HEK293 (cell line): Measurements from ENCODE around the gene SELENOO.
A peak's percentile ranks its signal among the peaks of the same experiment; 100 is the strongest.

ENCODE experiments used
- CTCF ChIA-PET: fragments of 350-600 bp; formaldehyde crosslinking; extraction: SDS; loops from one replicate; lab custom pipeline; 2021; ENCODE audit warnings: antibody characterized with exemption; lab: Yijun Ruan, JAX
- POLR2A ChIA-PET: fragments of 300-600 bp; formaldehyde crosslinking; extraction: SDS; loops from one replicate; lab custom pipeline; 2020; ENCODE audit warnings: antibody characterized with exemption, inconsistent platforms; lab: Yijun Ruan, JAX
- H3K27ac ChIP-seq: fragments of 200-500 bp; sonication (Bioruptor generic); 2 replicates; pipeline ENCODE4 v1.5.1; 2014; ENCODE audit warnings: low read depth, low read length, control low read depth, inconsistent platforms; ENCODE audit errors: extremely low read depth
- H3K36me3 ChIP-seq, 2 experiments: fragments of 200-500 bp in 1 of 2; sonication (Bioruptor generic) in 1 of 2; 1 replicate in 1 of 2; 2 replicates in 1 of 2; pipeline ENCODE4 v1.5.1; 2014 to 2017; ENCODE audit warnings: inconsistent platforms in 2 of 2, low read length in 2 of 2; ENCODE audit not compliant: control insufficient read depth in 2 of 2, insufficient read depth in 1 of 2
- H3K4me1 ChIP-seq: fragments of 200-500 bp; sonication (Bioruptor generic); 2 replicates; pipeline ENCODE4 v1.5.1; 2014; ENCODE audit warnings: mild to moderate bottlenecking, low read length, inconsistent platforms; ENCODE audit not compliant: control insufficient read depth, insufficient read depth
- H3K4me3 ChIP-seq: 2 replicates; pipeline ENCODE4 v1.5.1; 2011; ENCODE audit warnings: low read depth, mild to moderate bottlenecking, control low read depth, low read length, moderate library complexity
- H3K9me3 ChIP-seq: fragments of 200-500 bp; sonication (Bioruptor generic); 2 replicates; pipeline ENCODE4 v1.5.1; 2014; ENCODE audit warnings: low read depth, low read length, inconsistent platforms; ENCODE audit not compliant: control insufficient read depth, insufficient read depth
- BCL11B ChIP-seq: fragments of 450-650 bp; formaldehyde crosslinking; IDR thresholded peaks from 2 replicates; pipeline ENCODE4 v1.5.1; 2016; ENCODE audit warnings: low read depth, missing biosample characterization, missing genetic modification characterization
- CTCF ChIP-seq: fragments of 450-650 bp; formaldehyde crosslinking; IDR thresholded peaks from 2 replicates; pipeline ENCODE4 v1.5.1; 2016; ENCODE audit warnings: missing biosample characterization, missing genetic modification characterization
- GLIS1 ChIP-seq: fragments of 450-650 bp; formaldehyde crosslinking; IDR thresholded peaks from 2 replicates; pipeline ENCODE4 v1.5.1; 2016; ENCODE audit warnings: missing biosample characterization, missing genetic modification characterization
- GLIS2 ChIP-seq: fragments of 450-650 bp; formaldehyde crosslinking; IDR thresholded peaks from 2 replicates; pipeline ENCODE4 v1.5.1; 2016; ENCODE audit warnings: missing biosample characterization, missing genetic modification characterization
- KLF10 ChIP-seq: fragments of 450-650 bp; IDR thresholded peaks from 2 replicates; pipeline ENCODE4 v1.5.1; 2018; ENCODE audit warnings: missing biosample characterization, mild to moderate bottlenecking, missing genetic modification characterization
- KLF7 ChIP-seq: fragments of 450-650 bp; formaldehyde crosslinking; IDR thresholded peaks from 2 replicates; pipeline ENCODE4 v1.5.1; 2016; ENCODE audit warnings: missing biosample characterization, missing genetic modification characterization, borderline replicate concordance
- MYNN ChIP-seq: fragments of 450-650 bp; formaldehyde crosslinking; IDR thresholded peaks from 2 replicates; pipeline ENCODE4 v1.5.1; 2016; ENCODE audit warnings: missing biosample characterization, missing genetic modification characterization, borderline replicate concordance
- OSR2 ChIP-seq: fragments of 450-650 bp; formaldehyde crosslinking; IDR thresholded peaks from 2 replicates; pipeline ENCODE4 v1.5.1; 2016; ENCODE audit warnings: missing biosample characterization, missing genetic modification characterization
- PRDM4 ChIP-seq: fragments of 450-650 bp; formaldehyde crosslinking; IDR thresholded peaks from 2 replicates; pipeline ENCODE4 v1.5.1; 2017; ENCODE audit warnings: missing biosample characterization, missing genetic modification characterization
- SCRT1 ChIP-seq: fragments of 450-650 bp; formaldehyde crosslinking; IDR thresholded peaks from 2 replicates; pipeline ENCODE4 v1.5.1; 2016; ENCODE audit warnings: missing biosample characterization, missing genetic modification characterization, borderline replicate concordance
- ZBTB8A ChIP-seq: fragments of 450-650 bp; formaldehyde crosslinking; IDR thresholded peaks from 2 replicates; pipeline ENCODE4 v1.5.1; 2016; ENCODE audit warnings: missing biosample characterization, missing genetic modification characterization
- ZFHX2 ChIP-seq: fragments of 450-650 bp; formaldehyde crosslinking; conservative IDR thresholded peaks from 2 replicates; pipeline ENCODE4 v1.5.1; 2016; ENCODE audit warnings: missing biosample characterization, missing genetic modification characterization
- ZFP37 ChIP-seq: fragments of 450-650 bp; formaldehyde crosslinking; IDR thresholded peaks from 2 replicates; pipeline ENCODE4 v1.5.1; 2016; ENCODE audit warnings: missing biosample characterization, missing genetic modification characterization
- ZIC2 ChIP-seq: fragments of 450-650 bp; formaldehyde crosslinking; IDR thresholded peaks from 2 replicates; pipeline ENCODE4 v1.5.1; 2016; ENCODE audit warnings: missing biosample characterization, missing genetic modification characterization
- ZNF132 ChIP-seq: fragments of 450-650 bp; formaldehyde crosslinking; IDR thresholded peaks from 2 replicates; pipeline ENCODE4 v1.5.1; 2017; ENCODE audit warnings: missing biosample characterization, missing genetic modification characterization, borderline replicate concordance
- ZNF214 ChIP-seq: fragments of 450-650 bp; formaldehyde crosslinking; IDR thresholded peaks from 2 replicates; pipeline ENCODE4 v1.5.1; 2017; ENCODE audit warnings: missing biosample characterization, mild to moderate bottlenecking, missing genetic modification characterization, borderline replicate concordance
- ZNF354C ChIP-seq: fragments of 450-650 bp; formaldehyde crosslinking; IDR thresholded peaks from 2 replicates; pipeline ENCODE4 v1.5.1; 2016; ENCODE audit warnings: missing biosample characterization, missing genetic modification characterization, low read depth, borderline replicate concordance
- ZNF362 ChIP-seq: fragments of 450-650 bp; formaldehyde crosslinking; IDR thresholded peaks from 2 replicates; pipeline ENCODE4 v1.5.1; 2016; ENCODE audit warnings: missing biosample characterization, missing genetic modification characterization
- ZNF366 ChIP-seq: fragments of 450-650 bp; formaldehyde crosslinking; conservative IDR thresholded peaks from 2 replicates; pipeline ENCODE4 v1.5.1; 2016; ENCODE audit warnings: missing biosample characterization, missing genetic modification characterization
- ZNF426 ChIP-seq: fragments of 450-650 bp; formaldehyde crosslinking; IDR thresholded peaks from 2 replicates; pipeline ENCODE4 v1.5.1; 2017; ENCODE audit warnings: missing biosample characterization, missing genetic modification characterization, mild to moderate bottlenecking, inconsistent platforms, moderate library complexity
- ZNF473 ChIP-seq: fragments of 450-650 bp; formaldehyde crosslinking; IDR thresholded peaks from 2 replicates; pipeline ENCODE4 v1.5.1; 2017; ENCODE audit warnings: missing biosample characterization, missing genetic modification characterization
- ZNF610 ChIP-seq: fragments of 450-650 bp; formaldehyde crosslinking; IDR thresholded peaks from 2 replicates; pipeline ENCODE4 v1.5.1; 2016; ENCODE audit warnings: missing biosample characterization, missing genetic modification characterization, borderline replicate concordance
- ZNF629 ChIP-seq: fragments of 450-650 bp; formaldehyde crosslinking; IDR thresholded peaks from 2 replicates; pipeline ENCODE4 v1.5.1; 2017; ENCODE audit warnings: missing biosample characterization, missing genetic modification characterization
- ZNF654 ChIP-seq: fragments of 450-650 bp; formaldehyde crosslinking; IDR thresholded peaks from 2 replicates; pipeline ENCODE4 v1.5.1; 2016; ENCODE audit warnings: low read depth, missing biosample characterization, missing genetic modification characterization
- ZNF701 ChIP-seq: fragments of 450-650 bp; formaldehyde crosslinking; IDR thresholded peaks from 2 replicates; pipeline ENCODE4 v1.5.1; 2016; ENCODE audit warnings: missing biosample characterization, missing genetic modification characterization
- ZSCAN16 ChIP-seq: fragments of 450-650 bp; formaldehyde crosslinking; IDR thresholded peaks from 2 replicates; pipeline ENCODE4 v1.5.1; 2016; ENCODE audit warnings: missing biosample characterization, missing genetic modification characterization

The SELENOO gene

GRCh38 chr22:50236731-50237409, 36.1 kb downstream of the SELENOO start:
- peaks cover 21 to 73% of the 10 kb centered on the region in 2 experiments; a peak in 2 of 3 replicates for H3K36me3 ChIP-seq
- H3K4me1 ChIP-seq: no peaks in the 10 kb centered on the region
- TF ChIP-seq ZNF354C (tag by site-specific recombination): no peak
- peak; percentile 63 for TF ChIP-seq GLIS1
- no peak for TF ChIP-seq ZNF426 (tag by site-specific recombination)
- peak; percentile 98 for TF ChIP-seq ZIC2 (tag by site-specific recombination)
- TF ChIP-seq ZNF654 (tag by site-specific recombination): peak; percentile 21
- peak; percentile 25; the same call in 1 of the 2 replicates for TF ChIP-seq CTCF
- TF ChIP-seq SCRT1: peak; percentile 12; the same call in 1 of the 2 replicates
- H3K9me3 ChIP-seq: no peaks in the 10 kb centered on the region
- ChIA-PET CTCF (interaction anchor here (1.0 to 1.6 kb wide), 4 partner anchors 9 to 469 kb away, joined by 3 to 9 read pairs (median 4); no protein-coding TSS in a partner anchor), POLR2A (interaction anchor here (0.9 kb wide), 1 partner anchor 25 kb away, joined by 3 read pairs; no protein-coding TSS in a partner anchor)
- no peak overlapping the region for H3K27ac ChIP-seq
- no peak overlapping the region for H3K4me3 ChIP-seq

- Histone ChIP-seq H3K4me1 (no peaks in the 10 kb centered on the region), H3K4me3 (no peak overlapping the region), H3K9me3 (no peaks in the 10 kb centered on the region), H3K36me3 (peaks cover 21 to 58% of the 10 kb centered on the region in 2 experiments; a peak in 2 of 3 replicates)
- POLR2A ChIA-PET: no interaction called here
- TF ChIP-seq ZIC2 (tag by site-specific recombination) (peak; percentile 71), ZNF132 (no peak), ZNF473 (no peak), ZFP37 (tag by site-specific recombination) (no peak), BCL11B (no peak), ZSCAN16 (no peak), KLF7 (no peak)
- TF ChIP-seq, all 188 proteins: peak for 1
- no peak overlapping the region for H3K27ac ChIP-seq
- CTCF ChIA-PET: interaction anchor here (0.6 to 1.9 kb wide), 7 partner anchors 10 to 128 kb away, joined by 3 to 7 read pairs (median 4); partner anchors contain the start of gene HDAC10
Observed at GRCh38 chr22:50238755-50239154, 37.9 kb downstream of the SELENOO start.

GRCh38 chr22:50242406-50242949, 41.7 kb downstream of the SELENOO start:
- Histone ChIP-seq H3K4me3 (peak overlapping the region; percentile 36), H3K4me1 (peaks cover 3% of the 10 kb centered on the region; the same call in 1 of the 2 replicates), H3K36me3 (peaks cover 25 to 49% of the 10 kb centered on the region in 2 experiments; a peak in 2 of 3 replicates), H3K27ac (peak overlapping the region; percentile 0; the same call in 1 of the 2 replicates), H3K9me3 (no peaks in the 10 kb centered on the region)
- ChIA-PET CTCF (interaction anchor here (0.6 to 3.6 kb wide), 23 partner anchors 9 to 378 kb away, joined by 3 to 25 read pairs (median 4); partner anchors contain the start of genes HDAC10, PLXNB2 and SCO2), POLR2A (interaction anchor here (0.6 to 2.2 kb wide), 6 partner anchors 10 to 266 kb away, joined by 3 to 7 read pairs (median 4); partner anchors contain the start of genes LMF2, NCAPH2 and PLXNB2)
- TF ChIP-seq OSR2: peak; percentile 82
- no peak for TF ChIP-seq ZFHX2
- peak; percentile 68 for TF ChIP-seq PRDM4 (tag by site-specific recombination)
- no peak for TF ChIP-seq ZNF629
- TF ChIP-seq ZBTB8A (tag by site-specific recombination): peak; percentile 11; the same call in 1 of the 2 replicates
- 0 out of 2 replicates have a peak, but pooled peaks have one; percentile 28 for TF ChIP-seq KLF10
- no peak for TF ChIP-seq ZNF362 (tag by site-specific recombination)
- TF ChIP-seq ZNF701 (tag by site-specific recombination): no peak
- no peak for TF ChIP-seq GLIS2 (tag by site-specific recombination)
- peak; percentile 33; the same call in 1 of the 2 replicates for TF ChIP-seq ZNF366 (tag by site-specific recombination)
- no peak for TF ChIP-seq MYNN
- peak; percentile 89; the same call in 1 of the 2 replicates for TF ChIP-seq ZNF610 (tag by site-specific recombination)
- no peak for TF ChIP-seq ZNF214 (tag by site-specific recombination)
